HepG2 (cell line): Measurements from ENCODE around the gene RPA1. TPM values are rescaled to one million over a fixed set of nuclear protein-coding genes. Genes with fewer than 3 reads are reported as not detected.

Source experiments
- ATRX ChIP-seq: sonication (generic); formaldehyde crosslinking; IDR thresholded peaks from 2 replicates; pipeline ENCODE4 v1.4.0; 2020; ENCODE audit warnings: missing genetic modification reagents, borderline replicate concordance
- CBFB ChIP-seq: sonication (generic); formaldehyde crosslinking; IDR thresholded peaks from 2 replicates; pipeline ENCODE4 v1.4.0; 2020; ENCODE audit warnings: missing genetic modification reagents
- NFKBIZ ChIP-seq: IDR thresholded peaks from 2 replicates; pipeline ENCODE4 v1.6.1; 2018; ENCODE audit warnings: missing genetic modification reagents, missing compliant biosample characterization
- PBX2 ChIP-seq: IDR thresholded peaks from 2 replicates; pipeline ENCODE4 v1.6.1; 2016; ENCODE audit warnings: control low read depth
- PBX3 ChIP-seq: sonication (generic); formaldehyde crosslinking; IDR thresholded peaks from 2 replicates; pipeline ENCODE4 v1.8.1; 2023; ENCODE audit warnings: missing genetic modification reagents, inconsistent platforms, borderline replicate concordance
- PRPF4 ChIP-seq: fragments of 200-400 bp; formaldehyde crosslinking; IDR thresholded peaks from 2 replicates; pipeline ENCODE4 v1.6.1; 2016; ENCODE audit warnings: low read length, low read depth; ENCODE audit not compliant: poor library complexity, severe bottlenecking
- SAFB2 ChIP-seq: sonication (generic); formaldehyde crosslinking; IDR thresholded peaks from 2 replicates; pipeline ENCODE4 v1.5.1; 2020; ENCODE audit warnings: missing genetic modification reagents, low read depth, mild to moderate bottlenecking, borderline replicate concordance
- TAF15 ChIP-seq: fragments of 200-400 bp; formaldehyde crosslinking; IDR thresholded peaks from one replicate; pipeline ENCODE4 v1.6.1; 2018; ENCODE audit warnings: mild to moderate bottlenecking, low read depth, low read length; ENCODE audit not compliant: poor library complexity, severe bottlenecking
- TBL1XR1 ChIP-seq: fragments of 150-350 bp; IDR thresholded peaks from 2 replicates; pipeline ENCODE4 v1.6.1; 2014; ENCODE audit warnings: borderline replicate concordance, low read length; ENCODE audit not compliant: partially characterized antibody
- TERF1 ChIP-seq: sonication (generic); formaldehyde crosslinking; IDR thresholded peaks from 2 replicates; pipeline ENCODE4 v1.8.0; 2022; ENCODE audit warnings: mild to moderate bottlenecking, missing genetic modification reagents, moderate library complexity
- ZNF576 ChIP-seq: sonication (generic); formaldehyde crosslinking; IDR thresholded peaks from 2 replicates; pipeline ENCODE4 v1.4.0; 2020; ENCODE audit warnings: mild to moderate bottlenecking, missing genetic modification reagents
- ZNF800 ChIP-seq: sonication (generic); formaldehyde crosslinking; IDR thresholded peaks from 2 replicates; pipeline ENCODE4 v1.4.0; 2020; ENCODE audit warnings: missing genetic modification reagents
- ZSCAN12 ChIP-seq: sonication (generic); formaldehyde crosslinking; IDR thresholded peaks from 2 replicates; pipeline ENCODE4 v1.9.0; 2021; ENCODE audit warnings: mild to moderate bottlenecking, missing genetic modification reagents
- polyA plus RNA-seq, 8 experiments: library from polyadenylated mRNA; depleted of rRNA in 3 of 8; stranded (reverse) in 7 of 8; unstranded in 1 of 8; fragments of >200 nt; fragmentation: Illumina TruSeq in 4 of 8; extraction: Trizol in 4 of 8; gene quantifications; 2 replicates each; pipeline versions ENCODE4 v1.2.1 to v1.2.3, GENCODE V29; 2011 to 2016; ENCODE audit warnings: low read depth in 4 of 8, missing spikeins in 1 of 8, mixed read lengths in 1 of 8; ENCODE audit not compliant: insufficient read depth in 1 of 8
- total RNA-seq, 5 experiments: library from RNA; depleted of rRNA; stranded (reverse); fragments of >200 nt; fragmentation: Illumina TruSeq; extraction: Trizol; gene quantifications; 2 replicates each; pipeline ENCODE4 v1.2.3, GENCODE V29; 2016; ENCODE audit warnings: low read depth in 1 of 5
- TF ChIP-seq, protein P1 (sequence below): sonication (generic); formaldehyde crosslinking; IDR thresholded peaks from 2 replicates; pipeline ENCODE4 v1.4.0; 2020; ENCODE audit warnings: missing genetic modification reagents, borderline replicate concordance
- TF ChIP-seq, protein P2 (sequence below): sonication (generic); formaldehyde crosslinking; IDR thresholded peaks from 2 replicates; pipeline ENCODE4 v1.4.0; 2020; ENCODE audit warnings: missing genetic modification reagents
- TF ChIP-seq, protein P3 (sequence below): sonication (generic); formaldehyde crosslinking; IDR thresholded peaks from 2 replicates; pipeline ENCODE4 v1.5.0; 2020; ENCODE audit warnings: mild to moderate bottlenecking, missing genetic modification reagents

The RPA1 gene
- total and polyA plus RNA-seq, 2 of the 13 experiments (the other 11 are each of a cell fraction or from before 2014, with no cell fraction given): 13.9 to 37.6 TPM

- no peak for TF ChIP-seq NFKBIZ
- no peak for TF ChIP-seq TAF15
- no peak for TF ChIP-seq PRPF4
- TF ChIP-seq SAFB2 (CRISPR knock-in tag): no peak
- TF ChIP-seq ZNF800 (CRISPR knock-in tag): peak; percentile 23; the same call in 1 of the 2 replicates
- no peak for TF ChIP-seq ZSCAN12 (CRISPR knock-in tag)
- TF ChIP-seq CBFB: no peak
- no peak for TF ChIP-seq ATRX (CRISPR knock-in tag)
- no peak for TF ChIP-seq PBX2 (CRISPR knock-in tag)
- TF ChIP-seq, protein P1, sequence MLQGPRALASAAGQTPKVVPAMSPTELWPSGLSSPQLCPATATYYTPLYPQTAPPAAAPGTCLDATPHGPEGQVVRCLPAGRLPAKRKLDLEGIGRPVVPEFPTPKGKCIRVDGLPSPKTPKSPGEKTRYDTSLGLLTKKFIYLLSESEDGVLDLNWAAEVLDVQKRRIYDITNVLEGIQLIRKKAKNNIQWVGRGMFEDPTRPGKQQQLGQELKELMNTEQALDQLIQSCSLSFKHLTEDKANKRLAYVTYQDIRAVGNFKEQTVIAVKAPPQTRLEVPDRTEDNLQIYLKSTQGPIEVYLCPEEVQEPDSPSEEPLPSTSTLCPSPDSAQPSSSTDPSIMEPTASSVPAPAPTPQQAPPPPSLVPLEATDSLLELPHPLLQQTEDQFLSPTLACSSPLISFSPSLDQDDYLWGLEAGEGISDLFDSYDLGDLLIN: no peak
- no peak for TF ChIP-seq ZNF576 (CRISPR knock-in tag)
- TF ChIP-seq PBX3: no peak
- TF ChIP-seq TBL1XR1: no peak
- TF ChIP-seq, protein P2, sequence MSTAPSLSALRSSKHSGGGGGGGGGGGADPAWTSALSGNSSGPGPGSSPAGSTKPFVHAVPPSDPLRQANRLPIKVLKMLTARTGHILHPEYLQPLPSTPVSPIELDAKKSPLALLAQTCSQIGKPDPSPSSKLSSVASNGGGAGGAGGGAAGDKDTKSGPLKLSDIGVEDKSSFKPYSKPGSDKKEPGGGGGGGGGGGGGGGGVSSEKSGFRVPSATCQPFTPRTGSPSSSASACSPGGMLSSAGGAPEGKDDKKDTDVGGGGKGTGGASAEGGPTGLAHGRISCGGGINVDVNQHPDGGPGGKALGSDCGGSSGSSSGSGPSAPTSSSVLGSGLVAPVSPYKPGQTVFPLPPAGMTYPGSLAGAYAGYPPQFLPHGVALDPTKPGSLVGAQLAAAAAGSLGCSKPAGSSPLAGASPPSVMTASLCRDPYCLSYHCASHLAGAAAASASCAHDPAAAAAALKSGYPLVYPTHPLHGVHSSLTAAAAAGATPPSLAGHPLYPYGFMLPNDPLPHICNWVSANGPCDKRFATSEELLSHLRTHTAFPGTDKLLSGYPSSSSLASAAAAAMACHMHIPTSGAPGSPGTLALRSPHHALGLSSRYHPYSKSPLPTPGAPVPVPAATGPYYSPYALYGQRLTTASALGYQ (CRISPR knock-in tag): peak; percentile 63; the same call in 1 of the 2 replicates
- no peak for TF ChIP-seq TERF1
- TF ChIP-seq, protein P3, sequence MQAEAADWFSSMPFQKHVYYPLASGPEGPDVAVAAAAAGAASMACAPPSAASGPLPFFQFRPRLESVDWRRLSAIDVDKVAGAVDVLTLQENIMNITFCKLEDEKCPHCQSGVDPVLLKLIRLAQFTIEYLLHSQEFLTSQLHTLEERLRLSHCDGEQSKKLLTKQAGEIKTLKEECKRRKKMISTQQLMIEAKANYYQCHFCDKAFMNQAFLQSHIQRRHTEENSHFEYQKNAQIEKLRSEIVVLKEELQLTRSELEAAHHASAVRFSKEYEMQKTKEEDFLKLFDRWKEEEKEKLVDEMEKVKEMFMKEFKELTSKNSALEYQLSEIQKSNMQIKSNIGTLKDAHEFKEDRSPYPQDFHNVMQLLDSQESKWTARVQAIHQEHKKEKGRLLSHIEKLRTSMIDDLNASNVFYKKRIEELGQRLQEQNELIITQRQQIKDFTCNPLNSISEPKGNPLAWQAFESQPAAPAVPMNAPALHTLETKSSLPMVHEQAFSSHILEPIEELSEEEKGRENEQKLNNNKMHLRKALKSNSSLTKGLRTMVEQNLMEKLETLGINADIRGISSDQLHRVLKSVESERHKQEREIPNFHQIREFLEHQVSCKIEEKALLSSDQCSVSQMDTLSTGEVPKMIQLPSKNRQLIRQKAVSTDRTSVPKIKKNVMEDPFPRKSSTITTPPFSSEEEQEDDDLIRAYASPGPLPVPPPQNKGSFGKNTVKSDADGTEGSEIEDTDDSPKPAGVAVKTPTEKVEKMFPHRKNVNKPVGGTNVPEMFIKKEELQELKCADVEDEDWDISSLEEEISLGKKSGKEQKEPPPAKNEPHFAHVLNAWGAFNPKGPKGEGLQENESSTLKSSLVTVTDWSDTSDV (CRISPR knock-in tag): no peak
These were observed 80.2 kb downstream of the RPA1 start (continued) for GRCh38 chr17:1909985-1910384.
